DND-41 (cell line): Measurements from ENCODE around the gene RGS13.

Experiments used
- ATAC-seq: fragments of 200-7000 bp; cut with Tn5 transposase; 3 replicates; pipeline ENCODE4 v1.9.1; 2021; ENCODE audit warnings: low read depth; ENCODE audit not compliant: insufficient read depth
- DNase-seq: peaks from one replicate; pipeline ENCODE4 v3.0.0-alpha.2; 2020
- H2AFZ ChIP-seq: 2 replicates; pipeline ENCODE4 v1.6.0; 2012; ENCODE audit warnings: low read depth, low read length
- H3K27ac ChIP-seq: 2 replicates; pipeline ENCODE4 v1.5.1; 2012; ENCODE audit warnings: low read length, inconsistent platforms
- H3K27me3 ChIP-seq: fragments of 200-600 bp; sonication (generic); 2 replicates; pipeline ENCODE4 v1.6.0; 2012; ENCODE audit warnings: low read length, mild to moderate bottlenecking, inconsistent platforms; ENCODE audit not compliant: insufficient read depth, poor library complexity
- H3K36me3 ChIP-seq: 2 replicates; pipeline ENCODE4 v1.5.1; 2012; ENCODE audit warnings: low read length, inconsistent platforms; ENCODE audit not compliant: insufficient read depth
- H3K4me1 ChIP-seq: 2 replicates; pipeline ENCODE4 v1.5.1; 2012; ENCODE audit warnings: mild to moderate bottlenecking, low read length; ENCODE audit not compliant: insufficient read depth
- H3K4me2 ChIP-seq: 2 replicates; pipeline ENCODE4 v1.6.0; 2012; ENCODE audit warnings: mild to moderate bottlenecking, moderate library complexity, low read length, inconsistent platforms; ENCODE audit not compliant: insufficient read depth
- H3K4me3 ChIP-seq, 2 experiments: fragments of 200-600 bp in 1 of 2; shearing (Covaris generic) in 1 of 2; 2 replicates each; pipeline ENCODE4 v1.5.1; 2012 to 2016; ENCODE audit warnings: inconsistent platforms in 2 of 2, low read length in 2 of 2, mild to moderate bottlenecking in 2 of 2, low read depth in 1 of 2, moderate library complexity in 1 of 2
- H3K79me2 ChIP-seq: 2 replicates; pipeline ENCODE4 v1.6.0; 2012; ENCODE audit warnings: low read length, inconsistent platforms; ENCODE audit not compliant: insufficient read depth
- H3K9ac ChIP-seq: 2 replicates; pipeline ENCODE4 v1.6.0; 2012; ENCODE audit warnings: low read depth, mild to moderate bottlenecking, inconsistent platforms, low read length, moderate library complexity
- H3K9me3 ChIP-seq: 2 replicates; pipeline ENCODE4 v1.5.1; 2012; ENCODE audit warnings: low read length, moderate library complexity, mild to moderate bottlenecking, inconsistent platforms; ENCODE audit not compliant: insufficient read depth, severe bottlenecking
- H4K20me1 ChIP-seq: 2 replicates; pipeline ENCODE4 v1.6.0; 2012; ENCODE audit warnings: low read length; ENCODE audit not compliant: insufficient read depth
- EZH2 ChIP-seq: IDR thresholded peaks from 3 replicates; pipeline ENCODE4 v1.6.1; 2012; ENCODE audit warnings: borderline replicate concordance, low read depth, mild to moderate bottlenecking, moderate library complexity, low read length, inconsistent platforms; ENCODE audit not compliant: severe bottlenecking
- TF ChIP-seq, protein P1 (sequence below): IDR thresholded peaks from 2 replicates; pipeline ENCODE4 v1.5.1; 2012; ENCODE audit warnings: borderline replicate concordance, low read length, moderate library complexity, mild to moderate bottlenecking; ENCODE audit not compliant: poor library complexity, severe bottlenecking; ENCODE audit errors: extremely low read depth

The RGS13 gene

DNA sequence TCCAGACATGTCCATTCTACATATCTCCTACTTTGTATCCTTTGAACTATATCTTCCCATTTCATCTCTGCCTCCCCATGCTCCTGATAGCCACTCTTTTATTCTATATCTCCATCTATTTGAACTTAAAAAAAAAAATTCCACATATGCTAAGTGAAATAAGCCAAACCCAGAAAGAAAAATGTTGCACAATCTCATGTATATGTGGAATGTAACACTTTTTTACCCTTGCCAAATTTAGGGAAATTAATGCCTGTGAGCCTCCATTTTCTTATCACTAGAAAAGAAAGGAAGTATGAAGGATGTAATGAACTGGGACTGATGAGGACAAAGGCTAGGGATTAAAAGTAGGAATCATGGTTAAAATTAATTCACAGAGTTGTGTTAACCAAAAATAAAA, 53.5 kb downstream of the RGS13 start:
- ATAC-seq, result no peak
- Histone ChIP-seq H2AFZ (no peak overlapping the region), H3K9me3 (no peaks in the 10 kb centered on the region), H3K27me3 (no peaks in the 10 kb centered on the region), H3K4me1 (no peaks in the 10 kb centered on the region), H3K79me2 (no peaks in the 10 kb centered on the region), H4K20me1 (no peaks in the 10 kb centered on the region), H3K27ac (no peak overlapping the region), H3K4me2 (no peak overlapping the region), H3K36me3 (no peaks in the 10 kb centered on the region), H3K9ac (no peak overlapping the region), H3K4me3 (no peak overlapping the region)
- no peak for DNase-seq
- TF ChIP-seq EZH2, result no peak
- TF ChIP-seq, protein P1, sequence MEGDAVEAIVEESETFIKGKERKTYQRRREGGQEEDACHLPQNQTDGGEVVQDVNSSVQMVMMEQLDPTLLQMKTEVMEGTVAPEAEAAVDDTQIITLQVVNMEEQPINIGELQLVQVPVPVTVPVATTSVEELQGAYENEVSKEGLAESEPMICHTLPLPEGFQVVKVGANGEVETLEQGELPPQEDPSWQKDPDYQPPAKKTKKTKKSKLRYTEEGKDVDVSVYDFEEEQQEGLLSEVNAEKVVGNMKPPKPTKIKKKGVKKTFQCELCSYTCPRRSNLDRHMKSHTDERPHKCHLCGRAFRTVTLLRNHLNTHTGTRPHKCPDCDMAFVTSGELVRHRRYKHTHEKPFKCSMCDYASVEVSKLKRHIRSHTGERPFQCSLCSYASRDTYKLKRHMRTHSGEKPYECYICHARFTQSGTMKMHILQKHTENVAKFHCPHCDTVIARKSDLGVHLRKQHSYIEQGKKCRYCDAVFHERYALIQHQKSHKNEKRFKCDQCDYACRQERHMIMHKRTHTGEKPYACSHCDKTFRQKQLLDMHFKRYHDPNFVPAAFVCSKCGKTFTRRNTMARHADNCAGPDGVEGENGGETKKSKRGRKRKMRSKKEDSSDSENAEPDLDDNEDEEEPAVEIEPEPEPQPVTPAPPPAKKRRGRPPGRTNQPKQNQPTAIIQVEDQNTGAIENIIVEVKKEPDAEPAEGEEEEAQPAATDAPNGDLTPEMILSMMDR, result no peak

DNA sequence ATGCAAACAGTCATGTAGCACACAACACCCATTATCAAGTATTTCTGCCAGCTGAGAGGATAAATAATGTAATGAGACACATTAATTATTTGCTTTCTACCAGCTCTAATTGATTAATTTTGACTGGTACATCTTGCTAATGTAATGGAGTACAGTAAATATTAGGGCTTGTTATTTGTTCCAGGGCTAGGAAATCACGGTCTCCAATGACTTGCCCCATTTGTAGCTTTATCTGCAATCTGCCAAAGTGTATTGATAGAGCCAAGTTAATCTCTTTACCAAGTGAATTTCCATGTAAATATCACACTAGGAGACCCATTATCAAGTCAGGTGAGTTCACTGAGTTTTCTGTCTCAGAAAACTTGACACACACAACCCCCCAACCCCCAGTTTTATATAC, 55.1 kb downstream of the RGS13 start:
- ATAC-seq, result no peak
- no peaks in the 10 kb centered on the region for H3K36me3 ChIP-seq
- H2AFZ ChIP-seq, result no peak overlapping the region
- no peaks in the 10 kb centered on the region for H3K9me3 ChIP-seq
- H3K9ac ChIP-seq, result no peak overlapping the region
- no peak overlapping the region for H3K27ac ChIP-seq
- no peak overlapping the region for H3K4me2 ChIP-seq
- no peaks in the 10 kb centered on the region for H3K79me2 ChIP-seq
- no peaks in the 10 kb centered on the region for H3K27me3 ChIP-seq
- no peak for TF ChIP-seq EZH2
- no peaks in the 10 kb centered on the region for H3K4me1 ChIP-seq
- H3K4me3 ChIP-seq, result no peak overlapping the region
- DNase-seq, result no peak
- no peaks in the 10 kb centered on the region for H4K20me1 ChIP-seq

DNA sequence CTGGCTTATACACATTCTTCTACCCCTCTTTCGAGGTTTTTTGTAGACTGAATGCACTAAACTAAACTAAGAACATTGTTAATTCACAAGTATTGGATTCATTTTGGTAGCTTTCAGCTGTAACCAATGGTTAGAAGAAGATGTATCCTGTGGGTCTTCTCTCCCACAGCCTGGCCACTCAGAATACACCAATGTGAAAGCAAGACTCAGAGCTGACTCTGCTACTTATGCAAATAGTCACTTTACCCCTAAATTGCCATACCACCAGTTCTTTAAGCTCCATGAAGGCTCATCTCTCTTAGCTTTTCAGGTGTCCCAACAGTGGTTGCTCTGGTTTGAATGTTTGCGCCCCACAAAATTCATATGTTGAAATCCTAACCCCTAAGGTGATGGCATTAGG, 60.1 kb downstream of the RGS13 start:
- Histone ChIP-seq H3K4me1 (no peaks in the 10 kb centered on the region), H3K9ac (no peak overlapping the region), H3K36me3 (no peaks in the 10 kb centered on the region), H3K79me2 (no peaks in the 10 kb centered on the region), H3K4me3 (no peak overlapping the region), H3K9me3 (no peaks in the 10 kb centered on the region), H3K4me2 (no peak overlapping the region), H4K20me1 (no peaks in the 10 kb centered on the region), H3K27ac (no peak overlapping the region), H2AFZ (no peak overlapping the region), H3K27me3 (no peaks in the 10 kb centered on the region)
- no peak for TF ChIP-seq EZH2
- ATAC-seq (no peak), DNase-seq (no peak)

DNA sequence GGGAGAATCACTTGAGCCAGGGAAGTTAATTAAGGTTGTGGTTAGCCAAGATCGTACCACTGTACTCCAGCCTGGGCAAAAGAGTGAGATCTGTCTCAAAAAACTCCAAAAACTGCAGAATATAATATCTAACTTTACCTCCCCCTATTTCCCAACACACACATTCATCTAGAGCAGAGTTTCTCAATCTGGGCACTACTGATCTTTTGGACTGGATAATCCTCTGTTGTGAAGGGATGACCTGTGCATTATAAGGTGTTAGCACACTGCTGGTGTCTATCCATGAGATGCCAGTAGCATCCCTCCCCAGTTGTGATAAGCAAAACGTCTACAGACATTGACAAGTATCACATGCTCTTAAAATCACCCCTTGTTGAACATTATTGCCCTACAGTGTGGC, 61.8 kb downstream of the RGS13 start:
- ATAC-seq, result no peak
- Histone ChIP-seq H3K4me1 (no peaks in the 10 kb centered on the region), H3K4me3 (no peak overlapping the region), H3K9me3 (no peaks in the 10 kb centered on the region), H3K9ac (no peak overlapping the region), H4K20me1 (no peaks in the 10 kb centered on the region), H3K4me2 (no peak overlapping the region), H2AFZ (no peak overlapping the region), H3K79me2 (no peaks in the 10 kb centered on the region), H3K36me3 (no peaks in the 10 kb centered on the region), H3K27ac (no peak overlapping the region), H3K27me3 (no peaks in the 10 kb centered on the region)
- no peak for DNase-seq
- no peak for TF ChIP-seq EZH2
- TF ChIP-seq, protein P1, result no peak
